Measurements from ENCODE around the gene COX20. TPM values are rescaled to one million over a fixed set of nuclear protein-coding genes. Genes with fewer than 3 reads are reported as not detected.

COX20 gene
- total and polyA plus RNA-seq, 2 of the 8 experiments (the other 6 are each of a cell fraction or from before 2014, with no cell fraction given): 17.5 to 28.8 TPM

DNA sequence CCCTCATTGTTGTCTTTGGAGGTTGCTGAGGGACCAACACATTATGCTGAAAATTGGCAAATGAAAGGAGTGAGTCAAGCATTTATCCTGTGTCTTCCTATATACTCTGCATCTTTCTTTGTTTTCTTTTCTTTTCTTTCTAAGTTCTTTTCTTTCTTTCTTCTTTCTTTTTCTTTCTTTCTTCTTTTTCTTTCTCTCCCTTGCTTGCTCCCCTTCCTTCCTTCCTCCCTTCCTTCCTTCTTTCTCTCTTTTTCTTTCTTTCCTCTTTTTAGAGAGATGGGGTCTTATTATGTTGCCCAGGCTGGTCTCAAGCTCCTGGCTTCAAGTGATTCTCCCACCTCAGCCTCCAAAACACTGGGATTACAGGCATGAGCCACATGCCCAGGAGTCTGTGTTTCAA, 28.3 kb upstream of the COX20 start:
- H4K8ac ChIP-seq (ENCODE audit: extremely low read depth, insufficient read depth, low read length): no peak overlapping the region
- H3K18ac ChIP-seq (ENCODE audit: extremely low read depth, low read length): no peak overlapping the region
- H4K5ac ChIP-seq (ENCODE audit: insufficient read length, low read depth, low read length): no peak overlapping the region
- no peak overlapping the region for H3K4me2 ChIP-seq (ENCODE audit: insufficient read depth in 1 of 2, low read depth in 2 of 2, low read length in 2 of 2)
- no peak overlapping the region for H2BK5ac ChIP-seq (ENCODE audit: low read depth, low read length)
- ChIA-PET POLR2A (ENCODE audit: partially characterized antibody) (interaction anchor here (1.6 kb wide), 1 partner anchor 8 kb away, joined by 4 read pairs; no protein-coding TSS in a partner anchor), CTCF (ENCODE audit: partially characterized antibody) (interaction anchor here (0.6 to 3.6 kb wide), 3 partner anchors 8 to 1543 kb away, joined by 3 to 16 read pairs (median 3); no protein-coding TSS in a partner anchor)
- H2BK20ac ChIP-seq (ENCODE audit: low read length): no peak overlapping the region
- no peak overlapping the region for H3K4me3 ChIP-seq (ENCODE audit: extremely low read depth in 1 of 4, insufficient read depth in 2 of 4, low read depth in 3 of 4, low read length in 4 of 4)
- no peak overlapping the region for H3K23ac ChIP-seq (ENCODE audit: insufficient read length)
- H3K9ac ChIP-seq (replicated peaks in 1 of 4; ENCODE audit: extremely low read depth in 1 of 4, low read depth in 3 of 4, low read length in 3 of 4): no peak overlapping the region
- H3K4ac ChIP-seq (replicated peaks; ENCODE audit: insufficient read length, low read depth, low read length): no peak overlapping the region
- FAIRE-seq (no peak), DNase-seq (ENCODE audit: low read depth in 1 of 2, low spot score in 2 of 2) (no peak)
- H2BK15ac ChIP-seq (ENCODE audit: low read length): no peak overlapping the region
- no peak overlapping the region for H3K27ac ChIP-seq (ENCODE audit: low read depth, low read length)
- H4K20me1 ChIP-seq (replicated peaks in 1 of 2; ENCODE audit: control insufficient read depth in 1 of 2, insufficient read depth in 2 of 2, low read length in 2 of 2): no peaks in the 10 kb centered on the region
- H3K56ac ChIP-seq (replicated peaks; ENCODE audit: insufficient read length, low read depth, low read length): no peak overlapping the region
- H2AK5ac ChIP-seq (ENCODE audit: low read depth, low read length): no peak overlapping the region
- H2BK120ac ChIP-seq (replicated peaks; ENCODE audit: low read depth, low read length): no peak overlapping the region
- H3K79me2 ChIP-seq (ENCODE audit: control insufficient read depth in 1 of 2, insufficient read depth in 2 of 2, low read length in 2 of 2): no peaks in the 10 kb centered on the region
- H3K4me1 ChIP-seq (replicated peaks in 1 of 4; ENCODE audit: control insufficient read depth in 3 of 4, insufficient read depth in 4 of 4, low read length in 3 of 4): peaks cover 0 to 5% (median 0%) of the 10 kb centered on the region in 4 experiments; a peak in 1 of 7 replicates
- H3K79me1 ChIP-seq (ENCODE audit: low read depth, low read length): no peaks in the 10 kb centered on the region
- no peak overlapping the region for H2AFZ ChIP-seq (ENCODE audit: low read length)
- H3K36me3 ChIP-seq (ENCODE audit: control insufficient read depth in 2 of 4, insufficient read depth in 4 of 4, low read length in 3 of 4): no peaks in the 10 kb centered on the region
- TF ChIP-seq SP2 (IDR thresholded peaks at IDR 0.05; ENCODE audit: low read length) (no peak), SUZ12 (IDR thresholded peaks at IDR 0.05; ENCODE audit: low read length) (no peak)
- H4K91ac ChIP-seq (replicated peaks; ENCODE audit: insufficient read length, low read length): no peak overlapping the region
- no peaks in the 10 kb centered on the region for H3K23me2 ChIP-seq (ENCODE audit: low read depth, low read length)
- no peak overlapping the region for H3K14ac ChIP-seq (ENCODE audit: insufficient read length)
- no peak overlapping the region for H2BK12ac ChIP-seq (ENCODE audit: low read depth, low read length)
- no peaks in the 10 kb centered on the region for H3K9me3 ChIP-seq (ENCODE audit: insufficient read depth in 2 of 2, low read depth in 1 of 2, low read length in 1 of 2)
- no peaks in the 10 kb centered on the region for H3K27me3 ChIP-seq (replicated peaks in 1 of 4; ENCODE audit: control insufficient read depth in 3 of 4, extremely low read depth in 1 of 4, insufficient read depth in 3 of 4, low read length in 3 of 4)

Data from H1 (cell line).